ENCODE measurements around the gene THAP12.

Gene THAP12

GRCh38 chr11:76376746-76377558 lies 4.0 kb downstream of the THAP12 start:
- DNase-seq = no peak

GRCh38 chr11:76371170-76371569 lies 9.8 kb downstream of the THAP12 start:
- DNase-seq = peak; percentile 77

- peak; percentile 72 for DNase-seq
These were observed 11.5 kb downstream of the THAP12 start for GRCh38 chr11:76369406-76369805.

- no peak for DNase-seq
These were observed 12.4 kb downstream of the THAP12 start for GRCh38 chr11:76368490-76368889.

GRCh38 chr11:76365038-76365679 lies 15.8 kb downstream of the THAP12 start:
- DNase-seq = no peak

- no peak for DNase-seq
These were observed 18.2 kb downstream of the THAP12 start for GRCh38 chr11:76362716-76363115.

GRCh38 chr11:76361776-76362175 lies 19.2 kb downstream of the THAP12 start:
- DNase-seq = no peak

GRCh38 chr11:76361374-76361773 lies 19.6 kb downstream of the THAP12 start:
- DNase-seq = no peak

GRCh38 chr11:76355172-76355571 lies 25.8 kb downstream of the THAP12 start:
- DNase-seq = no peak

GRCh38 chr11:76348348-76348747 lies 32.6 kb downstream of the THAP12 start:
- no peak for DNase-seq

- no peak for DNase-seq
These were observed 33.5 kb downstream of the THAP12 start for GRCh38 chr11:76347466-76347865.

- DNase-seq = no peak
These were observed 41.7 kb downstream of the THAP12 start for GRCh38 chr11:76339221-76339620.

GRCh38 chr11:76337923-76338322 lies 43.0 kb downstream of the THAP12 start:
- no peak for DNase-seq

- no peak for DNase-seq
These were observed 43.5 kb downstream of the THAP12 start for GRCh38 chr11:76337469-76337868.

- DNase-seq = no peak
These were observed 44.3 kb downstream of the THAP12 start for GRCh38 chr11:76336597-76336996.

GRCh38 chr11:76335842-76336241 lies 45.1 kb downstream of the THAP12 start:
- DNase-seq = no peak

GRCh38 chr11:76334826-76335389 lies 46.0 kb downstream of the THAP12 start:
- no peak for DNase-seq

- DNase-seq = no peak
These were observed 50.3 kb downstream of the THAP12 start for GRCh38 chr11:76330651-76331050.

- no peak for DNase-seq
These were observed 50.9 kb downstream of the THAP12 start for GRCh38 chr11:76329983-76330382.

GRCh38 chr11:76329084-76329648 lies 51.8 kb downstream of the THAP12 start:
- DNase-seq = no peak

GRCh38 chr11:76327756-76328388 lies 53.1 kb downstream of the THAP12 start:
- DNase-seq = no peak

- DNase-seq = no peak
These were observed 53.7 kb downstream of the THAP12 start for GRCh38 chr11:76327202-76327601.

GRCh38 chr11:76325185-76325584 lies 55.7 kb downstream of the THAP12 start:
- no peak for DNase-seq
